HCT116 (cell line): ENCODE measurements around the gene SEC16B. TPM values are rescaled to one million over a fixed set of nuclear protein-coding genes. Genes with fewer than 3 reads are reported as not detected.
A peak's percentile ranks its signal among the peaks of the same experiment; 100 is the strongest.

Experiments
- ATAC-seq: fragments of 200-7000 bp; cut with Tn5 transposase; 2 replicates; pipeline ENCODE4 v1.9.1; 2020; ENCODE audit warnings: mild to moderate bottlenecking, moderate library complexity
- Bru-seq: library from RNA; stranded (reverse); fragments of 400-500 nt; gene quantifications from one replicate; lab custom pipeline; 2021; lab: Mats Ljungman, UMichigan
- BruChase-seq, 2 experiments: library from RNA; stranded (reverse); fragments of 400-500 nt; gene quantifications; one replicate each; lab custom pipeline; 2021; lab: Mats Ljungman, UMichigan
- BruUV-seq: library from RNA; stranded (reverse); fragments of 400-500 nt; replicated peaks from 2 replicates; lab custom pipeline; 2021; lab: Mats Ljungman, UMichigan
- CTCF ChIA-PET: fragments of 300-600 bp; sonication (Branson Sonifier 250); formaldehyde crosslinking; loops from one replicate; lab custom pipeline; 2021; ENCODE audit warnings: antibody characterized with exemption; lab: Charles Lee
- POLR2A ChIA-PET: fragments of 300-600, 350-600 bp; sonication (Branson Sonifier 250); formaldehyde crosslinking; loops from one replicate; lab custom pipeline; 2021; ENCODE audit warnings: antibody characterized with exemption; lab: Charles Lee
- RAD21 ChIA-PET, 2 experiments: fragments of 300-600 bp; sonication (Branson Sonifier 250); formaldehyde crosslinking; loops; one replicate each; lab custom pipeline; 2023; ENCODE audit warnings: low total read pairs in 2 of 2; ENCODE audit not compliant: uncharacterized antibody in 2 of 2, unreplicated experiment in 2 of 2, low non-redundant PET in 1 of 2; lab: Charles Lee
- DNase-seq: peaks from one replicate; pipeline ENCODE4 v3.0.0-alpha.2; 2010; ENCODE audit warnings: low read depth, low spot score
- H2AFZ ChIP-seq: fragments of 200-600 bp; shearing (Covaris generic), sonication (generic); 2 replicates; pipeline ENCODE4 v1.6.1; 2017; ENCODE audit warnings: low read depth, mixed run types, mixed read lengths, antibody characterized with exemption, low read length; ENCODE audit not compliant: poor library complexity, severe bottlenecking
- H3K27ac ChIP-seq: 2 replicates; pipeline ENCODE4 v1.5.1; 2012; ENCODE audit warnings: low read depth, low read length
- H3K27me3 ChIP-seq: fragments of 200-600 bp; sonication (generic); 2 replicates; pipeline ENCODE4 v1.6.1; 2016; ENCODE audit warnings: mixed run types, low read length, mixed read lengths; ENCODE audit not compliant: insufficient read depth
- H3K36me3 ChIP-seq, 2 experiments: fragments of 200-500 bp in 1 of 2; fragments of 200-600 bp in 1 of 2; sonication (Bioruptor generic) in 1 of 2; sonication (generic) in 1 of 2; 2 replicates each; pipeline versions ENCODE4 v1.5.1 to v1.6.1; 2014 to 2016; ENCODE audit warnings: low read length in 2 of 2, inconsistent platforms in 1 of 2, mixed read lengths in 1 of 2, mixed run types in 1 of 2; ENCODE audit not compliant: insufficient read depth in 2 of 2, control insufficient read depth in 1 of 2
- H3K4me1 ChIP-seq, 2 experiments: fragments of 200-600 bp in 1 of 2; sonication (generic) in 1 of 2; 2 replicates each; pipeline versions ENCODE4 v1.5.1 to v1.6.1; 2012 to 2017; ENCODE audit warnings: low read length in 2 of 2, inconsistent platforms in 1 of 2, mild to moderate bottlenecking in 1 of 2, mixed read lengths in 1 of 2, mixed run types in 1 of 2, moderate library complexity in 1 of 2; ENCODE audit not compliant: insufficient read depth in 2 of 2, control insufficient read depth in 1 of 2
- H3K4me2 ChIP-seq: fragments of 200-600 bp; sonication (generic); 2 replicates; pipeline ENCODE4 v1.6.1; 2017; ENCODE audit warnings: mixed run types, low read length, mixed read lengths
- H3K4me3 ChIP-seq, 2 experiments: fragments of 200-600 bp in 1 of 2; sonication (generic) in 1 of 2; replicated peaks in 1 of 2; 2 replicates each; pipeline ENCODE4 v1.5.1; 2011 to 2016; ENCODE audit warnings: low read length in 2 of 2, control low read depth in 1 of 2, low read depth in 1 of 2, mild to moderate bottlenecking in 1 of 2, mixed read lengths in 1 of 2, mixed run types in 1 of 2
- H3K79me2 ChIP-seq: fragments of 200-600 bp; sonication (generic); 2 replicates; pipeline ENCODE4 v1.6.1; 2017; ENCODE audit warnings: mild to moderate bottlenecking, mixed run types, low read length, moderate library complexity, mixed read lengths; ENCODE audit not compliant: insufficient read depth
- H3K9ac ChIP-seq: fragments of 200-600 bp; sonication (generic); 2 replicates; pipeline ENCODE4 v1.6.1; 2016; ENCODE audit warnings: low read length, mixed read lengths
- H3K9me2 ChIP-seq: fragments of 200-600 bp; sonication (generic), shearing (Covaris generic); 2 replicates; pipeline ENCODE4 v1.6.1; 2017; ENCODE audit warnings: mixed run types, mild to moderate bottlenecking, moderate library complexity; ENCODE audit not compliant: insufficient read depth
- H3K9me3 ChIP-seq, 2 experiments: fragments of 200-500 bp in 1 of 2; fragments of 200-600 bp in 1 of 2; sonication (Bioruptor generic) in 1 of 2; sonication (generic) in 1 of 2; 2 replicates each; pipeline ENCODE4 v1.6.1; 2014 to 2017; ENCODE audit warnings: low read length in 2 of 2, mixed read lengths in 2 of 2, inconsistent platforms in 1 of 2, low read depth in 1 of 2, mild to moderate bottlenecking in 1 of 2, mixed run types in 1 of 2, moderate library complexity in 1 of 2; ENCODE audit not compliant: control insufficient read depth in 1 of 2, insufficient read depth in 1 of 2
- H4K20me1 ChIP-seq: fragments of 200-600 bp; sonication (generic), shearing (Covaris generic); 2 replicates; pipeline ENCODE4 v1.6.1; 2017; ENCODE audit warnings: mixed run types, mild to moderate bottlenecking, moderate library complexity; ENCODE audit not compliant: insufficient read depth
- ATF3 ChIP-seq: IDR thresholded peaks from 2 replicates; pipeline ENCODE4 v1.6.1; 2012
- EGR1 ChIP-seq: IDR thresholded peaks from 2 replicates; pipeline ENCODE4 v1.6.1; 2012; ENCODE audit warnings: low read depth
- ELF1 ChIP-seq: IDR thresholded peaks from 2 replicates; pipeline ENCODE4 v1.6.1; 2012; ENCODE audit warnings: low read depth, borderline replicate concordance
- EZH2 ChIP-seq: fragments of 200-600 bp; sonication (generic); IDR thresholded peaks from 2 replicates; pipeline ENCODE4 v1.6.1; 2017; ENCODE audit warnings: antibody characterized with exemption, mixed run types
- EZH2phosphoT487 ChIP-seq: fragments of 200-600 bp; IDR thresholded peaks from 2 replicates; pipeline ENCODE4 v1.6.1; 2018; ENCODE audit warnings: antibody characterized with exemption, borderline replicate concordance
- FOSL1 ChIP-seq: IDR thresholded peaks from 2 replicates; pipeline ENCODE4 v1.6.1; 2012; ENCODE audit warnings: low read depth
- JUND ChIP-seq: IDR thresholded peaks from 2 replicates; pipeline ENCODE4 v1.6.1; 2012
- POLR2A ChIP-seq: IDR thresholded peaks from 2 replicates; pipeline ENCODE4 v1.7.0; 2011; ENCODE audit warnings: borderline replicate concordance; ENCODE audit not compliant: insufficient read depth, insufficient read length; ENCODE audit errors: extremely low read depth
- POLR2AphosphoS5 ChIP-seq: IDR thresholded peaks from 2 replicates; pipeline ENCODE4 v1.6.1; 2011; ENCODE audit warnings: mild to moderate bottlenecking, low read depth, low read length, moderate library complexity
- RAD21 ChIP-seq: IDR thresholded peaks from 2 replicates; pipeline ENCODE4 v1.6.1; 2012; ENCODE audit warnings: low read depth, mild to moderate bottlenecking
- SIN3A ChIP-seq: IDR thresholded peaks from 2 replicates; pipeline ENCODE4 v1.6.1; 2012; ENCODE audit warnings: low read depth
- SP1 ChIP-seq: IDR thresholded peaks from 2 replicates; pipeline ENCODE4 v1.6.1; 2012; ENCODE audit warnings: low read depth
- SRF ChIP-seq: IDR thresholded peaks from 2 replicates; pipeline ENCODE4 v1.6.1; 2012; ENCODE audit warnings: low read depth
- TCF7L2 ChIP-seq: IDR thresholded peaks from 2 replicates; pipeline ENCODE4 v1.7.0; 2011; ENCODE audit warnings: borderline replicate concordance, inconsistent platforms; ENCODE audit not compliant: insufficient read depth, insufficient read length; ENCODE audit errors: extremely low read depth
- YY1 ChIP-seq: IDR thresholded peaks from 2 replicates; pipeline ENCODE4 v1.6.1; 2011; ENCODE audit warnings: low read length, low read depth, moderate library complexity, mild to moderate bottlenecking; ENCODE audit not compliant: insufficient replicate concordance; ENCODE audit errors: extremely low read depth
- ZFX ChIP-seq: fragments of 450-650 bp; IDR thresholded peaks from 2 replicates; pipeline ENCODE4 v1.6.1; 2017
- ZNF274 ChIP-seq: fragments of 200-500 bp; sonication (Bioruptor generic); IDR thresholded peaks from 2 replicates; pipeline ENCODE4 v1.6.1; 2014; ENCODE audit warnings: mild to moderate bottlenecking, low read depth, low read length, inconsistent platforms
- intact Hi-C: fragments of 100-400 bp; cut with micrococcal nuclease; formaldehyde crosslinking; loops from 2 replicates; pipeline ENCODE4 v1.10.0; 2022
- long read RNA-seq: library from polyadenylated mRNA; unstranded; transcript quantifications from one replicate; pipeline ENCODE4 v2.0.0, GENCODE V29; 2021; ENCODE audit not compliant: unreplicated experiment
- polyA plus RNA-seq: library from polyadenylated mRNA; unstranded; fragments of >200 nt; gene quantifications from 2 replicates; pipeline ENCODE4 v1.2.1, GENCODE V29; 2012; ENCODE audit warnings: missing spikeins
- total RNA-seq: library from RNA; stranded (reverse); gene quantifications from one replicate; pipeline ENCODE4 v1.2.1, GENCODE V29; 2021; ENCODE audit not compliant: unreplicated experiment
- TF ChIP-seq, protein P1 (sequence below): IDR thresholded peaks from 2 replicates; pipeline ENCODE4 v1.6.1; 2011; ENCODE audit warnings: mild to moderate bottlenecking, low read length, moderate library complexity; ENCODE audit not compliant: insufficient replicate concordance; ENCODE audit errors: extremely low read depth
- TF ChIP-seq, protein P2 (sequence below): IDR thresholded peaks from 2 replicates; pipeline ENCODE4 v1.6.1; 2012; ENCODE audit warnings: low read depth

Gene SEC16B
- total RNA-seq, result 1.2 TPM
- 0.80 and 1.2 TPM in 2 replicates for polyA plus RNA-seq
- Bru-seq, nascent RNA, result percentile 11 among the genes with signal in this experiment
- BruChase-seq, experiment 1, labeled RNA remaining after a 6-hour chase, result percentile 16 among the genes with signal in this experiment
- percentile 29 among the genes with signal in this experiment for BruChase-seq, experiment 2, labeled RNA remaining after a 2-hour chase
- long read RNA-seq, result 0 reads

GRCh38 chr1:177969825-177970371 lies at the start of gene SEC16B:
SEC16B (minus strand) TSS chr1:177970058; CDS start chr1:177967981, 2,077 bp downstream.
- ATAC-seq (no peak), DNase-seq (no peak)
- Histone ChIP-seq H3K9me3 (no peaks in the 10 kb centered on the region), H3K4me3 (no peak within 1 kb of the TSS), H3K9ac (no peak within 1 kb of the TSS), H3K79me2 (no peaks in the 10 kb centered on the region), H3K4me1 (no peaks in the 10 kb centered on the region), H3K27me3 (no peaks in the 10 kb centered on the region), H4K20me1 (no peaks in the 10 kb centered on the region), H3K27ac (no peak within 1 kb of the TSS), H3K9me2 (no peaks in the 10 kb centered on the region), H3K4me2 (no peak within 1 kb of the TSS), H3K36me3 (no peaks in the 10 kb centered on the region), H2AFZ (no peak within 1 kb of the TSS)
- BruUV-seq, result no TSS peak
- ChIA-PET RAD21 (no interaction called here), POLR2A (no interaction called here), CTCF (no interaction called here)
- TF ChIP-seq EZH2phosphoT487 (no peak), ATF3 (no peak), ZNF274 (no peak), SP1 (no peak), ZFX (no peak), EGR1 (no peak), YY1 (no peak), EZH2 (no peak), SRF (no peak), POLR2AphosphoS5 (no peak), TCF7L2 (no peak), FOSL1 (no peak), SIN3A (no peak), RAD21 (no peak), ELF1 (no peak), POLR2A (no peak), JUND (no peak)
- TF ChIP-seq, protein P1, sequence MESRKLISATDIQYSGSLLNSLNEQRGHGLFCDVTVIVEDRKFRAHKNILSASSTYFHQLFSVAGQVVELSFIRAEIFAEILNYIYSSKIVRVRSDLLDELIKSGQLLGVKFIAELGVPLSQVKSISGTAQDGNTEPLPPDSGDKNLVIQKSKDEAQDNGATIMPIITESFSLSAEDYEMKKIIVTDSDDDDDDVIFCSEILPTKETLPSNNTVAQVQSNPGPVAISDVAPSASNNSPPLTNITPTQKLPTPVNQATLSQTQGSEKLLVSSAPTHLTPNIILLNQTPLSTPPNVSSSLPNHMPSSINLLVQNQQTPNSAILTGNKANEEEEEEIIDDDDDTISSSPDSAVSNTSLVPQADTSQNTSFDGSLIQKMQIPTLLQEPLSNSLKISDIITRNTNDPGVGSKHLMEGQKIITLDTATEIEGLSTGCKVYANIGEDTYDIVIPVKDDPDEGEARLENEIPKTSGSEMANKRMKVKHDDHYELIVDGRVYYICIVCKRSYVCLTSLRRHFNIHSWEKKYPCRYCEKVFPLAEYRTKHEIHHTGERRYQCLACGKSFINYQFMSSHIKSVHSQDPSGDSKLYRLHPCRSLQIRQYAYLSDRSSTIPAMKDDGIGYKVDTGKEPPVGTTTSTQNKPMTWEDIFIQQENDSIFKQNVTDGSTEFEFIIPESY, result no peak
- TF ChIP-seq, protein P2, sequence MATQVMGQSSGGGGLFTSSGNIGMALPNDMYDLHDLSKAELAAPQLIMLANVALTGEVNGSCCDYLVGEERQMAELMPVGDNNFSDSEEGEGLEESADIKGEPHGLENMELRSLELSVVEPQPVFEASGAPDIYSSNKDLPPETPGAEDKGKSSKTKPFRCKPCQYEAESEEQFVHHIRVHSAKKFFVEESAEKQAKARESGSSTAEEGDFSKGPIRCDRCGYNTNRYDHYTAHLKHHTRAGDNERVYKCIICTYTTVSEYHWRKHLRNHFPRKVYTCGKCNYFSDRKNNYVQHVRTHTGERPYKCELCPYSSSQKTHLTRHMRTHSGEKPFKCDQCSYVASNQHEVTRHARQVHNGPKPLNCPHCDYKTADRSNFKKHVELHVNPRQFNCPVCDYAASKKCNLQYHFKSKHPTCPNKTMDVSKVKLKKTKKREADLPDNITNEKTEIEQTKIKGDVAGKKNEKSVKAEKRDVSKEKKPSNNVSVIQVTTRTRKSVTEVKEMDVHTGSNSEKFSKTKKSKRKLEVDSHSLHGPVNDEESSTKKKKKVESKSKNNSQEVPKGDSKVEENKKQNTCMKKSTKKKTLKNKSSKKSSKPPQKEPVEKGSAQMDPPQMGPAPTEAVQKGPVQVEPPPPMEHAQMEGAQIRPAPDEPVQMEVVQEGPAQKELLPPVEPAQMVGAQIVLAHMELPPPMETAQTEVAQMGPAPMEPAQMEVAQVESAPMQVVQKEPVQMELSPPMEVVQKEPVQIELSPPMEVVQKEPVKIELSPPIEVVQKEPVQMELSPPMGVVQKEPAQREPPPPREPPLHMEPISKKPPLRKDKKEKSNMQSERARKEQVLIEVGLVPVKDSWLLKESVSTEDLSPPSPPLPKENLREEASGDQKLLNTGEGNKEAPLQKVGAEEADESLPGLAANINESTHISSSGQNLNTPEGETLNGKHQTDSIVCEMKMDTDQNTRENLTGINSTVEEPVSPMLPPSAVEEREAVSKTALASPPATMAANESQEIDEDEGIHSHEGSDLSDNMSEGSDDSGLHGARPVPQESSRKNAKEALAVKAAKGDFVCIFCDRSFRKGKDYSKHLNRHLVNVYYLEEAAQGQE, result no peak
- intact Hi-C loops, result no loop called here
